Measurements from ENCODE around the gene WDR33.

GRCh38 chr2:127737892-127738291, 73.1 kb downstream of the WDR33 start:
- no peak for TF ChIP-seq PATZ1 (CRISPR knock-in tag; IDR thresholded peaks at IDR 0.05; ENCODE audit: borderline replicate concordance)
- no peak for TF ChIP-seq POU6F1 (CRISPR knock-in tag; IDR thresholded peaks at IDR 0.05; ENCODE audit: borderline replicate concordance, low read depth)
- TF ChIP-seq ESRRG (CRISPR knock-in tag; IDR thresholded peaks at IDR 0.05), result no peak
- no peak for TF ChIP-seq ZC3H10 (CRISPR knock-in tag; IDR thresholded peaks at IDR 0.05)

Measured in SK-N-SH treated with all-trans-retinoic acid at 6 μM for 48 hours (cell line).